H9 (cell line): ENCODE data around the gene SULT1A2. TPM values are rescaled to one million over a fixed set of nuclear protein-coding genes. Genes with fewer than 3 reads are reported as not detected.
"Not testable (repeated sequence)": the region's sequence is repeated elsewhere in the genome, so short reads cannot be mapped to it uniquely, and the experiment has no call there.

Experiments used
- DNase-seq: peaks from one replicate; pipeline ENCODE4 v3.0.0-alpha.2; 2017
- H2AFZ ChIP-seq: one replicate; pipeline ENCODE4 v1.6.1; 2013; ENCODE audit warnings: mild to moderate bottlenecking, low read length, control low read depth, moderate library complexity
- H2AK5ac ChIP-seq: 2 replicates; pipeline ENCODE4 v1.6.1; 2013; ENCODE audit warnings: low read length, control low read depth, mixed read lengths; ENCODE audit not compliant: insufficient read length
- H2BK120ac ChIP-seq: one replicate; pipeline ENCODE4 v1.6.1; 2013; ENCODE audit warnings: low read depth, mild to moderate bottlenecking, low read length, control low read depth, inconsistent platforms; ENCODE audit not compliant: poor library complexity, severe bottlenecking
- H2BK12ac ChIP-seq: 2 replicates; pipeline ENCODE4 v1.6.1; 2013; ENCODE audit warnings: low read length, control low read depth, mixed read lengths, low read depth; ENCODE audit not compliant: insufficient read length
- H2BK15ac ChIP-seq: 2 replicates; pipeline ENCODE4 v1.6.1; 2013; ENCODE audit warnings: low read depth, low read length, control low read depth
- H2BK20ac ChIP-seq: one replicate; pipeline ENCODE4 v1.6.1; 2013; ENCODE audit warnings: low read depth, mild to moderate bottlenecking, low read length, control low read depth, inconsistent platforms; ENCODE audit not compliant: poor library complexity, severe bottlenecking
- H2BK5ac ChIP-seq: 2 replicates; pipeline ENCODE4 v1.6.1; 2013; ENCODE audit warnings: low read length, control low read depth, mixed read lengths; ENCODE audit not compliant: insufficient read length
- H3K14ac ChIP-seq: 2 replicates; pipeline ENCODE4 v1.6.1; 2013; ENCODE audit warnings: low read length, control low read depth; ENCODE audit not compliant: insufficient read depth
- H3K18ac ChIP-seq: 2 replicates; pipeline ENCODE4 v1.6.1; 2013; ENCODE audit warnings: low read depth, mild to moderate bottlenecking, mixed read lengths, low read length, control low read depth; ENCODE audit not compliant: insufficient read length
- H3K23ac ChIP-seq: 2 replicates; pipeline ENCODE4 v1.6.1; 2013; ENCODE audit warnings: low read length, control low read depth, mixed read lengths, low read depth; ENCODE audit not compliant: insufficient read length
- H3K23me2 ChIP-seq: 2 replicates; pipeline ENCODE4 v1.6.1; 2013; ENCODE audit warnings: low read depth, mild to moderate bottlenecking, mixed read lengths, low read length, control low read depth; ENCODE audit not compliant: insufficient read length, poor library complexity, severe bottlenecking
- H3K27ac ChIP-seq: 2 replicates; pipeline ENCODE4 v1.5.1; 2013; ENCODE audit warnings: low read length, control low read depth, mixed read lengths, low read depth; ENCODE audit not compliant: insufficient read length
- H3K27me3 ChIP-seq: 2 replicates; pipeline ENCODE4 v1.6.1; 2013; ENCODE audit warnings: low read length, control low read depth, inconsistent platforms; ENCODE audit not compliant: insufficient read depth
- H3K4ac ChIP-seq: 2 replicates; pipeline ENCODE4 v1.6.1; 2013; ENCODE audit warnings: low read depth, mild to moderate bottlenecking, control low read depth, inconsistent platforms, low read length, moderate library complexity
- H3K4me1 ChIP-seq: 2 replicates; pipeline ENCODE4 v1.6.1; 2013; ENCODE audit warnings: low read length, control low read depth, inconsistent platforms; ENCODE audit not compliant: insufficient read depth
- H3K4me2 ChIP-seq: 2 replicates; pipeline ENCODE4 v1.6.1; 2013; ENCODE audit warnings: low read length, control low read depth, mixed read lengths; ENCODE audit not compliant: insufficient read length, insufficient read depth
- H3K56ac ChIP-seq: 2 replicates; pipeline ENCODE4 v1.6.1; 2013; ENCODE audit warnings: low read depth, mild to moderate bottlenecking, mixed read lengths, low read length, control low read depth; ENCODE audit not compliant: insufficient read length
- H3K79me1 ChIP-seq: 2 replicates; pipeline ENCODE4 v1.6.1; 2013; ENCODE audit warnings: low read depth, mild to moderate bottlenecking, moderate library complexity, low read length, control low read depth, inconsistent platforms; ENCODE audit not compliant: insufficient read depth, poor library complexity, severe bottlenecking
- H3K79me2 ChIP-seq: 2 replicates; pipeline ENCODE4 v1.6.1; 2013; ENCODE audit warnings: low read length, control low read depth, inconsistent platforms; ENCODE audit not compliant: insufficient read depth
- H3K9ac ChIP-seq: 2 replicates; pipeline ENCODE4 v1.6.1; 2013; ENCODE audit warnings: low read length, control low read depth, mixed read lengths; ENCODE audit not compliant: insufficient read length; ENCODE audit errors: extremely low read depth
- H3K9me3 ChIP-seq: one replicate; pipeline ENCODE4 v1.6.1; 2013; ENCODE audit warnings: low read depth, low read length, inconsistent platforms; ENCODE audit not compliant: control insufficient read depth
- H3T11ph ChIP-seq: one replicate; pipeline ENCODE4 v1.6.1; 2013; ENCODE audit warnings: mild to moderate bottlenecking, low read length, control low read depth, inconsistent platforms
- H4K20me1 ChIP-seq: one replicate; pipeline ENCODE4 v1.6.1; 2013; ENCODE audit not compliant: control insufficient read depth, insufficient read length, insufficient read depth
- H4K5ac ChIP-seq: 2 replicates; pipeline ENCODE4 v1.6.1; 2013; ENCODE audit warnings: low read depth, mild to moderate bottlenecking, mixed read lengths, low read length, control low read depth; ENCODE audit not compliant: insufficient read length
- H4K8ac ChIP-seq: replicated peaks from 2 replicates; pipeline ENCODE4 v1.6.1; 2013; ENCODE audit warnings: low read length, control low read depth, mixed read lengths, low read depth; ENCODE audit not compliant: insufficient read length
- H4K91ac ChIP-seq: 2 replicates; pipeline ENCODE4 v1.6.1; 2013; ENCODE audit warnings: low read depth, mild to moderate bottlenecking, moderate library complexity, mixed read lengths, low read length, control low read depth; ENCODE audit not compliant: insufficient read length
- H3K27ac Mint-ChIP-seq, 3 experiments: 2 replicates in 2 of 3; 3 replicates in 1 of 3; pipeline ENCODE4 v1.8.0; 2020 to 2021; ENCODE audit warnings: mixed read lengths in 3 of 3, mild to moderate bottlenecking in 1 of 3, moderate library complexity in 1 of 3
- H3K27me3 Mint-ChIP-seq: 2 replicates; pipeline ENCODE4 v1.8.0; 2021; ENCODE audit warnings: low read depth, mild to moderate bottlenecking, moderate library complexity, mixed read lengths
- H3K36me3 Mint-ChIP-seq, 3 experiments: 2 replicates in 2 of 3; 3 replicates in 1 of 3; pipeline ENCODE4 v1.8.0; 2020 to 2021; ENCODE audit warnings: low read depth in 3 of 3, mixed read lengths in 3 of 3; ENCODE audit not compliant: insufficient read depth in 1 of 3
- H3K4me1 Mint-ChIP-seq, 2 experiments: 2 replicates each; pipeline ENCODE4 v1.8.0; 2020; ENCODE audit warnings: mixed read lengths in 2 of 2
- H3K4me3 Mint-ChIP-seq, 2 experiments: 2 replicates in 1 of 2; 3 replicates in 1 of 2; pipeline ENCODE4 v1.8.0; 2020 to 2021; ENCODE audit warnings: mild to moderate bottlenecking in 2 of 2, mixed read lengths in 2 of 2, moderate library complexity in 1 of 2
- H3K9me3 Mint-ChIP-seq, 2 experiments: 2 replicates in 1 of 2; 3 replicates in 1 of 2; pipeline ENCODE4 v1.8.0; 2020; ENCODE audit warnings: mild to moderate bottlenecking in 2 of 2, mixed read lengths in 2 of 2, moderate library complexity in 1 of 2
- CTCF ChIP-seq: fragments of 200-600 bp; sonication (generic); conservative IDR thresholded peaks from 3 replicates; pipeline ENCODE4 v1.8.0; 2021; ENCODE audit warnings: antibody characterized with exemption, mild to moderate bottlenecking
- WGBS: extraction: QIAGEN DNeasy Blood & Tissue Kit; methylation state at CpG from one replicate; pipeline ENCODE4 v1.1.7; 2013; ENCODE audit warnings: missing lambda C conversion rate, low lambda C conversion rate, mixed read lengths; ENCODE audit not compliant: insufficient read length; ENCODE audit errors: extremely low coverage; 5-methylcytosine and 5-hydroxymethylcytosine counted together
- total RNA-seq: library from RNA; stranded (reverse); gene quantifications from 2 replicates; pipeline ENCODE4 v1.2.1, GENCODE V29; 2021

Gene SULT1A2
- total RNA-seq, 1 experiment from 2014 or later = 0.66 TPM

- Mint-ChIP-seq H3K9me3 (no peaks in the 10 kb centered on the region), H3K4me3 (no peak overlapping the region), H3K36me3 (no peaks in the 10 kb centered on the region), H3K4me1 (peaks cover 5 to 6% of the 10 kb centered on the region in 2 experiments), H3K27ac (no peak overlapping the region), H3K27me3 (no peaks in the 10 kb centered on the region)
- Histone ChIP-seq H2BK5ac (no peak overlapping the region), H3K27me3 (no peaks in the 10 kb centered on the region), H2BK120ac (no peak overlapping the region), H2AFZ (no peak overlapping the region), H2BK15ac (no peak overlapping the region), H2BK20ac (no peak overlapping the region), H2BK12ac (no peak overlapping the region), H4K91ac (no peak overlapping the region), H3K14ac (no peak overlapping the region), H3K23me2 (no peaks in the 10 kb centered on the region), H4K8ac (no peak overlapping the region), H4K5ac (no peak overlapping the region), H3K18ac (no peak overlapping the region), H3K56ac (no peak overlapping the region), H3K27ac (no peak overlapping the region), H3K79me2 (no peaks in the 10 kb centered on the region), H3T11ph (no peak overlapping the region), H3K4me2 (no peak overlapping the region), H3K79me1 (no peaks in the 10 kb centered on the region), H4K20me1 (no peaks in the 10 kb centered on the region), H2AK5ac (no peak overlapping the region), H3K9ac (no peak overlapping the region), H3K23ac (no peak overlapping the region), H3K4ac (no peak overlapping the region), H3K4me1 (no peaks in the 10 kb centered on the region), H3K9me3 (no peaks in the 10 kb centered on the region)
- no CpG with 5 or more reads among the region's 6 CpGs for WGBS
- DNase-seq = no peak
- TF ChIP-seq CTCF = no peak
Measured at GRCh38 chr16:28602529-28602928, 5.7 kb upstream of the SULT1A2 start.

GRCh38 chr16:28602062-28602461 lies 5.2 kb upstream of the SULT1A2 start:
- H4K91ac ChIP-seq, H3K27me3 ChIP-seq, H3K79me1 ChIP-seq, H2AFZ ChIP-seq, H4K20me1 ChIP-seq, H3K4ac ChIP-seq, H3K27ac Mint-ChIP-seq, H4K5ac ChIP-seq, H4K8ac ChIP-seq, H3K79me2 ChIP-seq, H3K36me3 Mint-ChIP-seq, H3K23me2 ChIP-seq, H2AK5ac ChIP-seq, H2BK15ac ChIP-seq, H3K23ac ChIP-seq, H3K14ac ChIP-seq, H3T11ph ChIP-seq, H3K27me3 Mint-ChIP-seq, H3K4me3 Mint-ChIP-seq, H3K56ac ChIP-seq, H3K9ac ChIP-seq, H3K9me3 Mint-ChIP-seq, H3K4me1 ChIP-seq, H3K18ac ChIP-seq, H3K9me3 ChIP-seq, H2BK20ac ChIP-seq, H3K4me2 ChIP-seq, H2BK120ac ChIP-seq, DNase-seq, H3K27ac ChIP-seq, H2BK5ac ChIP-seq, H2BK12ac ChIP-seq: not testable (repeated sequence)
- no CpG with 5 or more reads among the region's 10 CpGs for WGBS
- peaks cover 10% of the 10 kb centered on the region in 2 experiments for H3K4me1 Mint-ChIP-seq
